Loucy (cell line): Measurements from ENCODE around the gene CCNF.

Experiments
- EZH2phosphoT487 ChIP-seq: fragments of 200-600 bp; IDR thresholded peaks from 2 replicates; pipeline ENCODE4 v1.6.1; 2018; ENCODE audit warnings: antibody characterized with exemption, mild to moderate bottlenecking, moderate library complexity, borderline replicate concordance
- TF ChIP-seq, protein P1 (sequence below): fragments of 200-600 bp; sonication (generic); conservative IDR thresholded peaks from 2 replicates; pipeline ENCODE4 v1.5.1; 2014; ENCODE audit warnings: mild to moderate bottlenecking, antibody characterized with exemption, low read length

DNA sequence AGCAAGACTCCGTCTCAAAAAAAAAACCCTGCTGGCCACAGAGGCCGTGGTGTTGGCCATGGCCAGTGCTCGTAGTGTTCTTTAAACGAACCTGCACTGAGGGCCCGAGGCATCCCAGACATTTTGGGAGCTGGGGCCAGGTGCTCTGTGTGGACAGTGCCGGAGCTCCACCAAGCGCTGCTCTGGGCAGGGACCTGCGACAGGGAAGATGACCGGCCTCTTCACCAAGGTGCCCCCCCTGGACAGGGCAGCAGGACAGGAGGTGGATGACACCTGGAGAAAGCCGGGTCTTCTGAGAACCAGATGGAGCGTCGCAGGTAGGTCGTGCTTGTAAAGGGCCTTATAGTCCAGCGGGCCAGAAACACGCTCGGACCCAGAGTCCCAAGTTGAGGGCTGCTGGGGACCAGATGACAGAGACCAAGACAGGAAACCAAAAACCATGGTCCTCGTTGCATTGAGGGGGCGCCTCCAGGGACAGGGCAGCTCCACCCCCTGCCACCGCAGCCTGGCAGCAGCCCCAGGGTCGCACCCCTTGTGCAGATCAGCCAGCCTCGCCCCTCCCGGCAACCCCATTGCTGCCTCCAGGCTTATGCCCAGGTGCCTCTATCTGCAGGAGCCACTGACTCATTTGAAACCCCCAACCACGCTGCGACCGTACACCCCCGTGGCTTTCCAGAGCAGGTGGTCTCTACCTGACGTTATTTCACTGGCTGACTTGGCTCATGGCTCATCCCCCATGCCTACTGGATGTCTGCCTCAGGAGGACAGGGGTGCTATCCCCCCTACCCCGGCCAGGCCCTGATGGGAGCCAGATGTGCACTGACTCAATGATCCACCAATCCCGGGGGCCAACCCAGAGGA, 37.6 kb downstream of the CCNF start:
- TF ChIP-seq, protein P1, sequence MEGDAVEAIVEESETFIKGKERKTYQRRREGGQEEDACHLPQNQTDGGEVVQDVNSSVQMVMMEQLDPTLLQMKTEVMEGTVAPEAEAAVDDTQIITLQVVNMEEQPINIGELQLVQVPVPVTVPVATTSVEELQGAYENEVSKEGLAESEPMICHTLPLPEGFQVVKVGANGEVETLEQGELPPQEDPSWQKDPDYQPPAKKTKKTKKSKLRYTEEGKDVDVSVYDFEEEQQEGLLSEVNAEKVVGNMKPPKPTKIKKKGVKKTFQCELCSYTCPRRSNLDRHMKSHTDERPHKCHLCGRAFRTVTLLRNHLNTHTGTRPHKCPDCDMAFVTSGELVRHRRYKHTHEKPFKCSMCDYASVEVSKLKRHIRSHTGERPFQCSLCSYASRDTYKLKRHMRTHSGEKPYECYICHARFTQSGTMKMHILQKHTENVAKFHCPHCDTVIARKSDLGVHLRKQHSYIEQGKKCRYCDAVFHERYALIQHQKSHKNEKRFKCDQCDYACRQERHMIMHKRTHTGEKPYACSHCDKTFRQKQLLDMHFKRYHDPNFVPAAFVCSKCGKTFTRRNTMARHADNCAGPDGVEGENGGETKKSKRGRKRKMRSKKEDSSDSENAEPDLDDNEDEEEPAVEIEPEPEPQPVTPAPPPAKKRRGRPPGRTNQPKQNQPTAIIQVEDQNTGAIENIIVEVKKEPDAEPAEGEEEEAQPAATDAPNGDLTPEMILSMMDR: no peak
- no peak for TF ChIP-seq EZH2phosphoT487
